Testis (tissue), 2 donors: ENCODE measurements around the gene BICD1.

Experiments
- CTCF ChIP-seq, 3 experiments: fragments of 450-650 bp in 2 of 3; fragments of 200-600 bp in 1 of 3; sonication (generic) in 1 of 3; IDR thresholded peaks; one replicate each; pipeline ENCODE4 v1.5.1; 2016 to 2019; ENCODE audit warnings: antibody characterized with exemption in 3 of 3, mild to moderate bottlenecking in 2 of 3, moderate library complexity in 1 of 3
- POLR2A ChIP-seq: fragments of 450-650 bp; IDR thresholded peaks from one replicate; pipeline ENCODE4 v1.6.1; 2017; ENCODE audit warnings: antibody characterized with exemption, mild to moderate bottlenecking, moderate library complexity

GRCh38 chr12:32235251-32235650 lies 128.6 kb downstream of the BICD1 start:
- TF ChIP-seq CTCF (IDR thresholded peaks at IDR 0.05) (no peak), POLR2A (no peak)
